ENCODE data around the gene TNFSF13B. TPM values are rescaled to one million over a fixed set of nuclear protein-coding genes. Genes with fewer than 3 reads are reported as not detected.

Gene TNFSF13B
- total RNA-seq, 1 experiment from 2014 or later, result 2.5 TPM

- Mint-ChIP-seq H3K4me1 (ENCODE audit: insufficient read depth, unreplicated experiment) (peaks cover 13% of the 10 kb centered on the region), H3K9me3 (ENCODE audit: unreplicated experiment) (no peaks in the 10 kb centered on the region), H3K27ac (ENCODE audit: low read depth, unreplicated experiment) (no peak overlapping the region), H3K4me3 (ENCODE audit: unreplicated experiment) (no peak overlapping the region), H3K27me3 (ENCODE audit: insufficient read depth, unreplicated experiment) (no peaks in the 10 kb centered on the region), H3K36me3 (ENCODE audit: insufficient read depth, unreplicated experiment) (peaks cover 11% of the 10 kb centered on the region)
- DNase-seq (ENCODE audit: unreplicated experiment), result no peak
- ChIA-PET POLR2A (no interaction called here), CTCF (interaction anchor here (0.7 to 2.4 kb wide), 3 partner anchors 14 to 672 kb away, joined by 3 to 8 read pairs (median 4); no protein-coding TSS in a partner anchor)
- intact Hi-C loops (cut with micrococcal nuclease), result loop anchor here (5.0 kb wide), 2 partner anchors 282 to 672 kb away; no protein-coding TSS in a partner anchor
- BruUV-seq (replicated peaks), result no TSS peak
- no peak for TF ChIP-seq CTCF (IDR thresholded peaks at IDR 0.05; ENCODE audit: unreplicated experiment)
Observed at GRCh38 chr13:108225440-108225839, 44.1 kb upstream of the TNFSF13B start.

- BruUV-seq (replicated peaks), result no TSS peak
- H3K27me3 Mint-ChIP-seq (ENCODE audit: insufficient read depth, unreplicated experiment), result no peaks in the 10 kb centered on the region
- ChIA-PET POLR2A (no interaction called here), CTCF (interaction anchor here (0.6 to 1.2 kb wide), 3 partner anchors 90 to 671 kb away, joined by 3 read pairs; no protein-coding TSS in a partner anchor)
- H3K4me1 Mint-ChIP-seq (ENCODE audit: insufficient read depth, unreplicated experiment), result peaks cover 12% of the 10 kb centered on the region
- no peak for TF ChIP-seq CTCF (IDR thresholded peaks at IDR 0.05; ENCODE audit: unreplicated experiment)
- H3K9me3 Mint-ChIP-seq (ENCODE audit: unreplicated experiment), result no peaks in the 10 kb centered on the region
- H3K27ac Mint-ChIP-seq (ENCODE audit: low read depth, unreplicated experiment), result no peak overlapping the region
- DNase-seq (ENCODE audit: unreplicated experiment), result no peak
- H3K36me3 Mint-ChIP-seq (ENCODE audit: insufficient read depth, unreplicated experiment), result peaks cover 11% of the 10 kb centered on the region
- H3K4me3 Mint-ChIP-seq (ENCODE audit: unreplicated experiment), result no peak overlapping the region
- intact Hi-C loops (cut with micrococcal nuclease), result loop anchor here (2.0 to 5.0 kb wide), 3 partner anchors 97 to 671 kb away; no protein-coding TSS in a partner anchor
Observed at GRCh38 chr13:108226184-108226583, 43.3 kb upstream of the TNFSF13B start.

- CTCF ChIA-PET, result interaction anchor here (0.7 to 1.0 kb wide), 4 partner anchors 10 to 674 kb away, joined by 3 to 4 read pairs (median 4); no protein-coding TSS in a partner anchor
- H3K9me3 Mint-ChIP-seq (ENCODE audit: unreplicated experiment), result no peaks in the 10 kb centered on the region
- intact Hi-C loops (cut with micrococcal nuclease), result loop anchor here (2.0 to 5.0 kb wide), 3 partner anchors 95 to 670 kb away; no protein-coding TSS in a partner anchor
- TF ChIP-seq CTCF (IDR thresholded peaks at IDR 0.05; ENCODE audit: unreplicated experiment), result peak; percentile 56
- H3K4me3 Mint-ChIP-seq (ENCODE audit: unreplicated experiment), result no peak overlapping the region
- BruUV-seq (replicated peaks), result no TSS peak
- DNase-seq (ENCODE audit: unreplicated experiment), result peak; percentile 46
- peaks cover 12% of the 10 kb centered on the region for H3K4me1 Mint-ChIP-seq (ENCODE audit: insufficient read depth, unreplicated experiment)
- H3K27me3 Mint-ChIP-seq (ENCODE audit: insufficient read depth, unreplicated experiment), result no peaks in the 10 kb centered on the region
- H3K27ac Mint-ChIP-seq (ENCODE audit: low read depth, unreplicated experiment), result no peak overlapping the region
- POLR2A ChIA-PET, result no interaction called here
- peaks cover 11% of the 10 kb centered on the region for H3K36me3 Mint-ChIP-seq (ENCODE audit: insufficient read depth, unreplicated experiment)
Observed at GRCh38 chr13:108227651-108228272, 41.8 kb upstream of the TNFSF13B start.

GRCh38 chr13:108230377-108230776 is 39.1 kb upstream of the TNFSF13B start:
- Mint-ChIP-seq H3K4me3 (ENCODE audit: unreplicated experiment) (no peak overlapping the region), H3K36me3 (ENCODE audit: insufficient read depth, unreplicated experiment) (peaks cover 11% of the 10 kb centered on the region), H3K4me1 (ENCODE audit: insufficient read depth, unreplicated experiment) (peaks cover 8% of the 10 kb centered on the region), H3K27me3 (ENCODE audit: insufficient read depth, unreplicated experiment) (no peaks in the 10 kb centered on the region), H3K9me3 (ENCODE audit: unreplicated experiment) (no peaks in the 10 kb centered on the region), H3K27ac (ENCODE audit: low read depth, unreplicated experiment) (no peak overlapping the region)
- no peak for TF ChIP-seq CTCF (IDR thresholded peaks at IDR 0.05; ENCODE audit: unreplicated experiment)
- ChIA-PET POLR2A (interaction anchor here (0.7 to 1.5 kb wide), 3 partner anchors 10 to 23 kb away, joined by 3 to 5 read pairs (median 4); no protein-coding TSS in a partner anchor), CTCF (interaction anchor here (1.4 kb wide), 1 partner anchor 54 kb away, joined by 5 read pairs; no protein-coding TSS in a partner anchor)
- intact Hi-C loops (cut with micrococcal nuclease), result no loop called here
- no peak for DNase-seq (ENCODE audit: unreplicated experiment)
- no TSS peak for BruUV-seq (replicated peaks)

Data from MCF 10A (cell line).